ENCODE results near the gene BBS4.
A peak's percentile ranks its signal among the peaks of the same experiment; 100 is the strongest.

GRCh38 chr15:72722071-72722696, 36.2 kb downstream of the BBS4 start:
- peak in 2 of 3 donors; percentile 23 to 31 for TF ChIP-seq CTCF (IDR thresholded peaks at IDR 0.05)
- TF ChIP-seq POLR2A (IDR thresholded peaks at IDR 0.05) = no peak
